SH-SY5Y (cell line): Measurements from ENCODE around the gene RNF121.

Experiments
- GATA2 ChIP-seq: IDR thresholded peaks from 2 replicates; pipeline ENCODE4 v1.6.1; 2011; ENCODE audit warnings: mild to moderate bottlenecking, low read depth, low read length
- GATA3 ChIP-seq: IDR thresholded peaks from 2 replicates; pipeline ENCODE4 v1.6.1; 2011; ENCODE audit warnings: low read depth, mild to moderate bottlenecking, low read length, moderate library complexity

- TF ChIP-seq GATA2 (no peak), GATA3 (no peak)
Observed at GRCh38 chr11:72009156-72009555, 80.3 kb downstream of the RNF121 start.
